ENCODE data around the gene UNC5CL.

Gene UNC5CL

GRCh38 chr6:40999569-40999968 is 39.5 kb downstream of the UNC5CL start:
- DNase-seq, result no peak

DNA sequence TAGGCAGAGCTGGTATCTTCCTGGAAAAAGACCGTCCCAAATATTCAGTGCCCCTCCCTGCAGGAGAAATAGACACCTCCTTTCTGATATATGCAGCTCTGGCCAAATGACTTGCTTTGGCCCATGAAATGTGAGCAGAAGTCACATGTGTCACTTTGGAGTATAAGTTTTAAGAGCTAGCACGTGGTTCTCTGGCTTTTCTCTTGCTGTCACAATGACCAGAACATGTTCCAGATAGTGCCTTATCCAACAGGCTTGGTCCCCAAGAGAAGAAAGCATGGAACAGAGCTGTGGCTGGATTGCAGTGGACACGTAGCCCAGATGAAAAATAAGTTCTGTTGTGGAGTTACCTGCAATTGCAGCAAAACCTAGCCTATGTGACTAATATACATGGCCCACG is 40.4 kb downstream of the UNC5CL start:
- DNase-seq, result no peak

- DNase-seq, result no peak
These were observed 41.6 kb downstream of the UNC5CL start for GRCh38 chr6:40997234-40997957.

DNA sequence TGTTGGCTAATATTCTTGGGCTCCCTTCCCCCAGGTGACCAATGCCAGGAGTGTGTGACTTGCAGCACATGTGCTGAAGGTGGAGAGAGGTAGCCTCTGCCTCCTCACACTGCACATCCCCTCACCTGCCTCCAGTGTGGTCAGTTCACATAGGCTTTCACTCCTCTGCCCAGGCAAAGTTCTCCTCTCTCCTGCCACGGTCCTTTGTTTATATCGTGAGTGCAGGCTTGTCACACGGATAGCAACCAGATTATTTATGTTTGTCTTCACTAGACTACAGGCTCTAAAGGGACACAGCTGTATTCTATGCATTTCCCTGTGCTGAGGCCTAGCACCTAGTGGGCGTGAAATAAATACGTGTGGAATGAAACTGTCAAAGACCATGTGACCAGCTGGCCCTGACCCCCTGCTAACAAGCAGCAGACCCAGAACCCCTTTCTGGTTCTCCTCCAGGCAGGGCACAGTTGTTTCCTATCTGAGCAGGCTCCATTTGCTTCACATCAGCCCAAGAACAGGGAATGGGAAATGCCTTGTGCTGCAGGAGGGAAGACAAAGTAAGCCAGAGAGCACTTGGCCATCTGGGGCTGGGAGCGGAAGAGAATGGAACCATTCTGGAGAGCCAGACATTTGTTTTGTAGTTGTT is 42.3 kb downstream of the UNC5CL start:
- DNase-seq, result no peak

DNA sequence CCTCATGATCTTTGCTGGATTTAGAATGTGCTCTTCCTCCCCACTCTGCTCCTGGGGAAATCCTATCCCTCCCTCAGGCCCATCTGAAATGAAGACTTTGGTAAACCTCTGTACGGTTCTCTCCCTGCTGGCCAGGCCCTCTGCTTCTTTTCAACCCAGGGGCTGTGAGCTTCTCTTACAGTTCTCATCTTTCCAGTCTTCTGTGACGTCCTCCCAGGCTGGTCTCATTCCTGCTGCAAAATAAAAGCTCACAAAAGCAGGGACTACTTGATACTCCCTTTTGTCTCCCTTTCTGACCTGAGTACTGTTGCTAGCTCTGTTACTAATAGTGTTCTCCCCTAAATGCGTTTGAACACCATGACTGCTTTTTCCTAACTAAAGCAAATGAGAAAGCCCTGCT is 46.3 kb downstream of the UNC5CL start:
- no peak for DNase-seq

DNA sequence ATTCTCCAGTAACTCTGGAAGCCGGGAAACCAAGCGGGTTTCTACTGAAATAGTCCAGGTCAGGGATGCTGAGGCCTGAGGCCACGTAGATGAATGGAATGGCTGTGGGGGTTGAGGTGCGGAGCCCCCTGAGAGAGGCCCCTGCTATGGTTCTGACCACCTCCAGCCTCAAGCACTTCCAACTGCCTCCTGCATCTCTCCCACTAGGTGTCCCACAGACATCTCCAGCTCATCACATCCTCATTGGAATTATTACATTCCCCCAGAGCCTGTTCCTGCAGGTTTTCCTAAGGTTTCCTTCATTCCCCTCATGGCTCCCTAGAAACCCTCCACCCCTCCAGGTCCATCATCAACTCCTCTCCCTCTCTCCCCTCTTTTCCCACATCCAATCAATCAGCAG is 48.7 kb downstream of the UNC5CL start:
- no peak for DNase-seq

DNA sequence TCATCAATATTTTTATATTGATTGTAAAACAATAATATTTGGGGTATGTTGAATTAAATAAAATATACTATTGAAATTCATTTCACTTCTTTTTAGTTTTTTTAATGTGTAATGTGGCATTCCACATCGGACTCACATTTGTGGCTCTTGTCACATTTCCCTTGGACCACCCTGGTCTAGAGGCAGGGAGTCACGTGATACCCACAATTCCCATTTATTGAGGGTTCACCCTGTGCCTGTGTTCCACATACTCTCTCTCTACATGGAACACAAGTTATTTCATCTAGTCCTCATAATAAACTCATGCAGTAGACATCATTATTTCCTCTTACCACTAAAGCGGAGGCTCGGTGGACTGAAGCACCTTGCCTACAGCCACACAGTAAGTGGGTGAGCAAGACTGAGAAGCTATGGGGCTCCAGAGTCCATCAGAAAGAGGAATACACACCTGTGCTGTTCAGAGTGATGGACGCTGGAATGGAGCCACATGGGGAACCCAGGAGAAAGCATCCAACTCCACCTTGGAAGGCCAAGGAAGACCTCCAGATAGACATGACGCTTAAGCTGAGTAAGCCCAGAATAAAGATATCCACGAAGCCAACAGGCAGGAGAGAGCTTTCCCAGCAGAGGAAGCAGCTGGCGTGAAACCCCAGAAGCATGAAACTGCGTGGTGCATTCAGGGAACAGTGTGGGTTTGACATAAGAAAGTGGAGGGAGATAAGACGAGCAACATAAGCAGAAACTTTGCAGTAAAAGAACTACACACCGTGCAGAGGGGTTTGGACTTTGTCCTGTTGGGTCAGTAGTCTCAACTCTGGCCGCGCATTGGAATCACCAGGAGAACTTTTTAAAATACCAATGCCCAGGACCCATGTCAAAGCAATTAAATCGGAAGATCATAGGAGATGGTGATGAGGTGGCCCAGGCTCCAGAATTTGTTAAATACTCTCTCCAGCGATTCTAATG is 49.5 kb downstream of the UNC5CL start:
- DNase-seq, result no peak

DNA sequence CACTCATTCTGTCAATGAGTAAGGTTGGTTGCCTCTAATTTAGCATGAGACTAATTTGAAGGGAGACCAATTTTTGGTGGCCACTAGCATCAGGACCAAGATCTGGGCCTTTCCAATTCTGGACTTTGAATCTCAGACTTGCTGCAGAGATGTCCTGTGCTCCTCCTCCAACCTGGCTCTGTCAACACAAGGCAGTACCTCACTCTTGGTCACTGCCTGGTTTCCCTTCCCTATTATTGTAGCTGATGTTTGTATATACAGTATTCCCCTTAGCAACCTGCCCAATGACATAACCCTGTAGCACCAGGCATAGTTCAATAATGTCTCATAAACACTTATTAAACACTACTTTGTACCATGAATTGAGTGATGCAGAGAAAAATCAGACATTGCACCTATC is 50.4 kb downstream of the UNC5CL start:
- no peak for DNase-seq

DNA sequence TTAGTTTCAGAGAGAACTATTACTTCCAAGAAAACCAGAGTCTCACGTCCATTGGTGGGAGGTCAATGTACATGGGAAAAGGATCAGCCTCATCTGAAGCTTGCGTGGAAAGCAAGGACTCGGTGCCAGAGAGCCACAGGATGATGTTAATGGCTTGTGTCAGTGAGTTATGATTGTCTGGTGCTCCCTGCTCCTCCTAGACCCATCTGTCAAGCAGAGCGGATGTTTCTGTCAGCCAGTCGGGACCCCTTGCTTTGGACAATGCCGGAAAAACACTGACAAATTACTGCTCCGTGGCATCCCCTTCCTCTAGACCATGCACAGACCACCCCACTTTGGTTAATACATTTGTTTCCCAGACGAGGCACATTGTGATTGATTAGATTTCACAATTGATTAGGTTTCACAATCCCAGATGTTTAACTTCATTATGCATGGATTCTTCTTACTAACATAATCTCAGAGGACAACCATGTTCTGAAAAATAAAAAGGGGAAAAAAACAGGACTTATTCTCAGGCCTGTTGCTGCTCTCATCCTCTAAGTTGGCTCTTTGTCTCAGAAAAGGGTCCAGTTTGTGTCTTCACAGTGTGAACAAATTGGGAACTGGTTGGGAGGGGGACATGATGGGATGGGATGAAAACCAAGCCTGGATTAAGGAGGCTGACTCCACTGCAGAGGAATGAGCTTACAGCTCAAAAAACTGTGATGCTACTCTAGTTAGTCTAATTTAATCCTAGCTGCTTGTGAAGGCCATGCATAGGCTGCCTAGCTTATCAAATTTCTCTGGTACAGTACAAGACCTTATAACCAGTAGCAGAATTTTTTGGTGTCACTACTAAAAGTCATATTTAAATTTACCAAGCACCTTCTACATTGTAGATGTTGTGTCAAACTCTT is 51.9 kb downstream of the UNC5CL start:
- DNase-seq, result no peak

DNA sequence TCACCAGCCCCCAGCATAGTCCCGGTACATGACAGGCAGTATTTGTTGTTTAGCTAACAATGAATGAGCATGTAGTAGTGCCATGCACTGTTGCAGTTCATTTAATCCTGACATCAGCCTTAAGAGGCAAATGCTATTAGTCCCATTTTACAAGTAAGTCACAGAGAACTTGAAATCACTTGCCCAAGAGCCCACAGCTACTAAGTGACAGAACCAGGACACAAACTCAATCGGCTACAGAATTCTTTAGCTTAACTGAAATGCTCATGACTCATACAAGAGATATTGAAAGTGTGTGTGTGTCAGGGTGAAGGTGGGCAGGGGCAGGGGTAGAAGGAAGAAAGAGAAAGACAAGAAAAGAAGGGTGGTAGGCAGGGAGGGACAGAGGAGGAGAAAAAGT is 52.7 kb downstream of the UNC5CL start:
- DNase-seq, result no peak

DNA sequence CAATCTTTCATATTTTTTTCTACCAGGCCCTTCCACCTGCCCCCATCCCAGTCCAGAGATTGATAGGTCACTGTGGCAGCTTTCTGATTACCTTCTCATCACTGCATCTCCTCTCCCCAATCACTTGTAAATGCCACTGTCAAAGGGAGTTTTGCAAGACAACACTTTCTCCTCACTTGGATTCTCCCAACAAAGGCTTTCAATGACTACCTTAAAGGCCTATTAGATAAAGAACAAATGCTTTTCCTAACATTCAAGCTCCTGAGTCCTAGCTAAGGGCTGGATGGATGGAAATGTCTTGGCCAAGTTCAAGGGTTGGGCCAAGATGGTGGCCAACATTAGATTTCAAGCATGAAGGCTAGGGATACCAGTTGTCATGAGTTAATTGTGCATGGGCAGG is 55.3 kb downstream of the UNC5CL start:
- DNase-seq, result no peak

DNA sequence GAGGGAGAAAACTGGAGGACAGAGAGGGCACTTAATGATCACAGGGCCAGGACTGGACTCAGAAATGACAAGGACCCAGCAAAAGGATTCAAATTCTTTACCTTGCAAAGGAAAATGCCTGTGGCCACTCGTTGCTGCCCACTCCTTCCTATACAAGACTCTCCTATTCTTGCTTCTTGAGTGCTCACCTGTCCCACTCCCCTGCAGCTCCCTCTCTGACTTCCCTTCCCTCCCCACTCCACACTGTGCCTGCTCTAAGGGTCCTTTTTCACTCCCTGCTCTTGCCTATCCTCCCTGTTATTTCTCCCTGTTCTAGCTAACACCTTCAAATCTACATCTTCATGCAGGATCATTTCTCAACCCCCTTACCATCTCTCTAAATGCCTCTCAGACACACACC is 56.1 kb downstream of the UNC5CL start:
- no peak for DNase-seq

GRCh38 chr6:40978687-40979289 is 60.2 kb downstream of the UNC5CL start:
- no peak for DNase-seq

- no peak for DNase-seq
These were observed 61.3 kb downstream of the UNC5CL start for GRCh38 chr6:40977695-40978094.

DNA sequence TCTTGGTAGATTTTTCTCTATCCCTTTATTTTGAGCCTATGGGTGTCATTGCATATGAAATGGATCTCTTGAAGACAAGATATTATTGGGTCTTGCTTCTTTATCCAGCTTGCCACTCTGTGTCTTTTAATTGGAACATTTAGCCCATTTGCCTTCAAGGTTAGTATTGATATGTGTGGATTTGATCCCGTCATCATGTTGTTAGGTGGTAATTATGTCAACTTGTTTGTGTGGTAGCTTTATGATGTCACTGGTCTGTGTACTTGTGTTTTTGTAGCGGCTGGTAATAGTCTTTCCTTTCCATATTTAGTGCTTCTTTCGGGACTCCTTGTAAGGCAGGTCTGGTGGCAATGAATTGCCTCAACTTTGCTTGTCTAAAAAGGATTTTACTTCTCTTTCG is 61.9 kb downstream of the UNC5CL start:
- no peak for DNase-seq

Data from activated CD4-positive, alpha-beta T cell treated with anti-CD3 and anti-CD28 coated beads, Interleukin-2, amount 50 U/mL, for 4 hours (primary cell).